ENCODE results near the gene FBXL13.
"Not testable (repeated sequence)": the region's sequence is repeated elsewhere in the genome, so short reads cannot be mapped to it uniquely, and the experiment has no call there.

Gene FBXL13

DNA sequence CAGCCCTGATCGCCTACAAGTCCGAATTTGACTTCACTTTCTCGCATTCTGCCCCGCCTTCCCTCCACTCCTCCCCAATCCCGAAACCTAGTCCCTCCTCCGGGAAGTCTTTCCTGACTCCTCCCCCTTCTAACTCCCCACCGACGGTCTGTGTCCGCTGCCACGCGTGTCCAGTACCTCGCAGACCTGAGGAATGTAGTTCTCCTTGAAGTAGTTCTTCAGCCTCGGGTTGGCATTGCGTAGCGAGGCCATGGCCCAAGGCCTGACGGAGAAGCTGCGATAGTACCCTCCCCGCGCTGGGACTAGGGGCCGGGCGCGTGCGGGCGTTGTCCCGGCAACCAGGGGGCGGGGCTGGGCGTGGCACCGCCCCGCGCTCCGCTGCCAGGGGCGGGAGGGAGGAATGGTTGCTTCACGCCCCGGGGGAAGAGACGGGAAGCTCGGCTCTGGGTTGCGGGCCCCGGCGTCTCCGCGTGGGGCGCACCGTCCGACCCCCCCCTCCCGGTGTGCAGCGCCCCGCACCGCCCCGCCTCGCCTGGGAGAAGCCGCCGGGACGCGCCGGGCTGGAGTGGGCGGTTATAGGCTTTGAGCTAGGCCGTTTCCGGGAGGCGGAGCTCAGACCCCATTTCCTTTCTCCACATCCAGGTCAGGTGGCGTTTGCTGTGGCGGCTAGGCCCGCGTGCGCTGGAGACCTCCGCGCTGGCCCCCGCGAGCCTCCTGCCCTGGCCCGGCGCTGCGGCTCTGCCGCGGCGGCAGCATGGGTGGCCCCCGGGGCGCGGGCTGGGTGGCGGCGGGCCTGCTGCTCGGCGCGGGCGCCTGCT lies at the start of gene FBXL13, which contains the start of gene ARMC10:
TSS of gene FBXL13 (minus strand) at position 278 of the 818 bp plus-strand sequence.
TSS of gene ARMC10 (plus strand) at position 622 of the 818 bp plus-strand sequence. CDS start at position 755, 133 bp downstream.
- ATAC-seq, result peak; percentile 83 to 84

DNA sequence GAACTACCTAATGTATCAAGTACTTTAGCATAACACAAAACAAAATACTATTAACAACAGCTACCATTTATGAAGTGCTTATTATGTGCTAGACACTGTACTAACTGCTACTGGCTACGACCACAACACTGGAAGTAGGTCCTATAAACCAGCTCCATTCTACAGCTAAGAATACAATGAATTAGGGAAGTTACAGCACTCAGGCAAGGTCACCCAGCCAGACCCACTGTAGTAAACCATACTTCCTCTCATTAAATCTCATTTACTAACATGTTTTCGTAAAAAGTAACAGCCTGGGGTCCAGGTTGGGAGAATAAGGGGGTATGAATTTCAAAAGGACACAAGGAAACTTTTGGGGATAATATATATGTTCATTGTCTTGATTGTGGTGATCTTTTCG lies 48.9 kb upstream of the FBXL13 start:
- ATAC-seq, result no peak

DNA sequence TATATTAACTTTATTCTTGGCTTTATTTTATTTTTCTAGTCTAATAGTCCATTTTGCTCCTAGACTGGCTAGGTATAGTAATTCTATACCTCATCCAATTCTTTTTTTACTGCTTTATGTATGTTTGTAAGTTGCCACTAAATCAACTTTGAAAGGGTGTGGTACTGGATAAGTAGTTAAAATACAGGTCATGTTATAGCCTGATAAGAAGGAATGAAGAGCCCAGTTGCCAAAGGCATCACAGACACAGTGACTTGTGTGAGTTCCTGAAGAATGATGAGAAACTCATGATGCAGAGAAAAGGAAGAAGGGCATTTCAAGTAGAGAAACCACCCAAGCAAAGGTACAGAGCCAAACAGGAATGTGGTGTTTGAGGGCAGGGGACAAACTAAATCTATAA lies 47.0 kb upstream of the FBXL13 start:
- no peak for ATAC-seq

DNA sequence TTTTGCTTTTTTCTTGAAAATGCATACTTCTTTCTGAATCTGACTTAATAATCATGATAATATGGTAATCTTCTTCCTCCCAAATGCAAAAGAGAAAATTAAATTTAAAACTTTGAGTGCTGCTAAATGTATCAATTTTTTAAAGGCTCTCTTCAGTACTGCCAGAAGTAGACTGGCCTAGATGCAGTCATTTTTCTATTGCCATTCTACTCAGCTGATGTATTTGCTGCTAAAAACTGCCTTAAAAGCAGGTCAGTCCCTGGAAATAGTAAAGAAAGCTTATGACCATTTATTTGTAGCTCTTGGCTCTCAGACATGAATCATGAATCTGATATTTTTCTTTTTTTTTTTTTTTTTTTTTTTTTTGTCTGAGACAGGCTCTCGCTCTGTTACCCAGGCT lies 45.8 kb upstream of the FBXL13 start:
- no peak for ATAC-seq

DNA sequence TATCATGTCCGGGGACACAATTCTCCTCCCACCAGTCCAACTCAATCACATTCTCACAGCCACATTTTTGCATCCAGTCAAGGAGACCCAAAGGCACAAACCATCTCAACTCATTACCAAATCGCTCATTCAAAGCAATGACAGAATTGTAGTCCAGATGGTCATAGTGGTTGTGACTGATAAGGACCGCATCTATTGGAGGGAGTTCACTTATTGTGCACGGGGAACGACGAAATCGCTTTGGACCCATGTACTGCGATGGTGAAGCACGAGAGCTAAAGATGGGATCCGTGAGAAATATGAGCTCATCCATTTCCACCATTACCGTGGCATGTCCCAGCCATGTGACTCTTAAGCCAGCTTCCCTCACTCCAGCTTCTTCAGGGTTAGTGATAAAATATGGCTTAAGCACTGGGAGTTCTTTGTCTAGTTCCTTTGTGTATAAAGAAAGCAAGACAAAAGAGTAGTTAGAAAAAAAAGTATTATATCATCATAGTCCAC lies 45.2 kb upstream of the FBXL13 start:
- ATAC-seq, result no peak

DNA sequence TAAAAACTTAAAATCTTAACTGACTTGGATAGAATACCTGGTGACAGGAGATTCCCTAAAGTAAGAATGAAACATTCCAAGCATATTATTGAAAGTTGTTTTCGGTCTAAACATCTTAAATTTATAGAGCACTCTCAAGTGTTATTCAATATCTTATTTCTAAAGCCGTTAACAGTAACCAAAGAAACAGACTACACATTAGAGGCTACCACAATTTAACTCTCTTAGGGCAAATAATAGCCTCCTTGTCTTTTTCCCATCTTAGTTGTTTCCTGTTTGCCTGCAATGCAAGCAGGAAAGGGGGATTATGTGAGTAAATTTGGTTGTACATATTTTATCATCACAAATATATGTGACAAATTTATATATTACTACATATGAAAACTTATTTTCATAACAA lies 42.9 kb upstream of the FBXL13 start:
- no peak for ATAC-seq

DNA sequence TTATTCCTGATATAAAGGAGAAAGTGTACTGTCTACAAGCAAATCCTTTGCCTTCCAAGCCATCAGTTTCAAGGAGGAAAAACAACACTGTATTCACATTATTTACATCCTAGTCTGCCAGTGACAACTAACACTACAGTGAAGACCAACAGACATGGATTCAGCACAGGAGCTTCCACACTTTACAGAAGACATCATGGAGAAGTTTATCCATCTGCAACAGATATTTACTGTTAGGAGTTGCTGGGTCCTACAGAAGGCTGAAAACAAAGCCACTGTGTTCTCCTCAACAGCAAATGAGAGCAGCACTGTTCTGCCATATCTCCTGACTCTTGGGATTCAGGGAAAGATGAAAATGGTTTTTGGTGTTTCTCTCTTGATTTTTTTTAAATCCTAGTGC lies 42.4 kb upstream of the FBXL13 start:
- no peak for ATAC-seq

DNA sequence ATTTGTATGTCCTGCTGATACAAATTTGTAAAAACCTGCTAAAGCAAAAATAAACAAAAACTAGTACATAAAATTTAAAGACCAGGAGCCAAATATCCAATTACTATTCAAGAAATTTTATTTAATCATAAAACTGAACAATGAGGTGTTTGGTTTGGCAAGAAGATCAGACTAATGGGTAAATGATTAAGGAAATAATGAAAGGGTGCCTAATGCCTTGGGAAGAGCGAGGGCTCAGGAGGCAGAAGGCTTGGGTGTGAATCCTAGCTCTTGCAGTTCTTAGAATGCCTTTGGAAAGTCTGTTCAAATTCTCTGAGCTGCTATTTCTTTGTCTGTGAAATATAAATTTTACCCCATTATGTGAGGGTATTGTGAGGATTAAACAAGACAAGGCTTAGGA lies 41.9 kb upstream of the FBXL13 start:
- no peak for ATAC-seq

DNA sequence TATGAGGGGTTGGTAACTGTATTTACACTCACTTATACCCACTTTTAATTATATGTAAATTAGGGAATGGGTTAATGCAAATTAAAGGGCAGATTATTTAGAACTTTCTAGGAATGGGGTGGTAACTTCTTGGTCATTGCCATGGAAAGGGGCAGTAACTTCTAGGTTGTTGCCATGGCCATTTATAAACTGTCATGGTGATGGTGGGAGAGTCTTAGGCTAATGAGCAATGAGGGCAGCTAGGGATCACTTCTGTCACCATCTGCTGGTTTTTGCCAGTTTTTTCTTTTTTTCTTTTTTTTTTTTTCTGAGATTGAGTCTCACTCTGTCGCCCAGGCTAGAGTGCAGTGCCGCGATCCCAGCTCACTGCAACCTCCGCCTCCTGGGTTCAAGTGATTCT lies 41.2 kb upstream of the FBXL13 start:
- no peak for ATAC-seq

DNA sequence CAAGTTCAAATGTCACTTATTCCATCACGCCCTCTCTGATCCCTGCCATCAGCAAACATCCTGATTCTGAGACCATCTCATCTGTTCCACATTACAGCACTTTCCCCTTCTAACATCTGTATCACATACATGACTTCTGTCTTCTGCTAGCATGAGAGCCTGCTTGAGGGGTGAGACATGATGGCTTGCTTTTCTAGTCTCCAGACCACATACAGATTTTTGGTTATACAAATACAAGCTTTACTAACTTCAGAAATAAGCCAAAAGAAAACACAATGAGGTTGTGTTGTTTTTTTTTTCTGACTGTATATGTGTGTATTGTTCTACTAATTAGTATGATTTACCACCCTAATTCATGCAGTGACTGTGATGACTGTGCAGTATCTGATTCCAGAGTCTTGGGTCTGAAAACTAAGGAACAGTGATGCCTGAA lies 40.0 kb upstream of the FBXL13 start:
- ATAC-seq, result no peak

DNA sequence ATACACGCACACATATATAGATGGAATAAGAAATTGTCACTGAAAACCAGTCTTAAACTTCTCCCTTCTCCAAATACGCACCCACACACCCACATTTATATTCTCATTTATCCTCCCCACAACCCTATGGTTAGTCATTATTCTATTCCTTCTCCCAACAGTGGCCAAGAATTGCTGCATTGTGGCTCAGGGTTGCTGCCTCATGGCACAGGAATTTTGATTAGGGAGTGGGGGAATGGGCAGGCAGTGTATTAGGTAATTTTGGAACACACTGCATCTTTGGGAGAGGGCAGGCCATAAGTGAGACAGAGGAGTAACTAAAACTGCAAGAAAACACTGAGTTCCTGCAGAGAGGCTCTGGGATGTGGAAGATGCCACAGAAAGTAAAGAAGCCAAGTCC lies 38.6 kb upstream of the FBXL13 start:
- ATAC-seq, result no peak

DNA sequence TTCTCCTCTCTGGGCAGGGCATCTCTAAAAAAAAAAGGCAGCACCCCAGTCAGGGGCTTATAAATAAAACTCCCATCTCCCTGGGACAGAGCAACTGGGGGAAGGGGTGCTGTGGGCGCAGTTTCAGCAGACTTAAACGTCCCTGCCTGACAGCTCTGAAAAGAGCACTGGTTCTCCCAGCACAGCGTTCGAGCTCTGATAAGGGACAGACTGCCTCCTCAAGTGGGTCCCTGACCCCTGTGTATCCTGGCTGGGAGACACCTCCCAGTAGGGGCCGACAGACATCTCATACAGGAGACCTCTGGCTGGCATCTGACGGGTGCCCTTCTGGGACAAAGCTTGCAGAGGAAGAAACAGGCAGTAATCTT lies 32.1 kb upstream of the FBXL13 start:
- ATAC-seq, result not testable (repeated sequence)

DNA sequence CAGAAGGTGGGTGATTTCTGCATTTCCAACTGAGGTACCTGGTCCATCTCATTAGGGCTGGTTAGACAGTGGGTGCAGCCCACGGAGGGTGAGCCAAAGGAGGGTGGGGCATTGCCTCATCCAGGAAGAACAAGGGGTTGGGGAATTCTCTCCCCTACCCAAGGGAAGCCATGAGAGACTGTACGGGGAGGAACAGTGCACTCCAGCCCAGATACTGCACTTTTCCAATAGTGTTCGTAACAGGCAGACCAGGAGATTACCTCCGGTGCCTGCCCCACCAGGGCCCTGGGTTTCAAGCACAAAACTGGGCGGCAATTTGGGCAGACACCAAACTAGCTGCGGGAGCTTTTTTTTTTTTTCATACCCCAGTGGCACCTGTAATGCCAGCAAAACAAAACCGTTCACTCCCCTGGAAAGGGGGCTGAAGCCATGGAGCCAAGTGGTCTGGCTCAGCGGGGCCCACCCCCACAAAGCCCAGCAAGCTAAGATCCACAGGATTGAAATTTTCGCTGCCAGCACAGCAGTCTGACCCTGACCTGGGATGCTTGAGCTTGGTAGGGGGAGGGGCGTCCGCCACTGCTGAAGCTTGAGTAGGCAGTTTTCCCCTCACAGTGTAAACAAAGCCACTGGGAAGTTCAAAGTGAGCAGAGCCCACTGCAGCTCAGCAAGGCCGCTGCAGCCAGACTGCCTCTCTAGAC lies 31.6 kb upstream of the FBXL13 start:
- ATAC-seq, result no peak

DNA sequence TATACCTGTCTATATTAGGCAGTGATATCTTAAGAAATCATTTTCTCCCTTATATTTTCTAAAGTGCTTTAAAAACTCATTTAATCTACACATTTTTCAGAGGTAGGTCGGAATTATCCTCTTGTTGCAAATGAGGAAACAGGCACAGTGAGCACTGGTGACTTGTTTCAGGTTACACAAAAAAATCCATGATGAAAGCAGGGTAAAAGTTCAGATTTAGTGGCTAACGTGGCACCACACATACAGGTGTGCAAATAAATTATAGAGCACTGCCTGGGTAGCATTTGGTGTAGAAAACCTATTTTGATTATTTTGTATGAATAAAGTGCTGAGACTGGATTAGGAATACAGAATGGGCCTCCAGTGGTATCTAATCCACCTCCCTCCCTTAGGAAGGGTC lies 26.9 kb upstream of the FBXL13 start:
- no peak for ATAC-seq

DNA sequence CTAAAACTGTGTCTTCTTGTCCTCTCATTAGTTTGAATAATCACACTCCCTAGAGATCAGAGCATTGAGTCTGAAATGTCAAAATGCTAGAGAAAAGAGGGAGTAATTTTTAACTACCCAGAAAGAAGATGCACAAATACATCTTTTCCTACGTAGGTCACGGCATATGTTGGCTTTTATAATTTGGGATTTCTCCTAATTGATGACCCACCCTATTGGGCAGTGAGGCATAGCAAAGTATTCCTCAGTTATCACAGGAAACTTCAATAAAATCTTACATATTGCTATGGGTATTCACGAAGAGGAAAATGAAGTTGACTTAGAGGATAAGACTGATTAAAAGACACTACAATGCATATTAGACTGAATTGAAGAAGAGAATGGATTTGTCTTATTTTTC lies 25.8 kb upstream of the FBXL13 start:
- ATAC-seq, result no peak

DNA sequence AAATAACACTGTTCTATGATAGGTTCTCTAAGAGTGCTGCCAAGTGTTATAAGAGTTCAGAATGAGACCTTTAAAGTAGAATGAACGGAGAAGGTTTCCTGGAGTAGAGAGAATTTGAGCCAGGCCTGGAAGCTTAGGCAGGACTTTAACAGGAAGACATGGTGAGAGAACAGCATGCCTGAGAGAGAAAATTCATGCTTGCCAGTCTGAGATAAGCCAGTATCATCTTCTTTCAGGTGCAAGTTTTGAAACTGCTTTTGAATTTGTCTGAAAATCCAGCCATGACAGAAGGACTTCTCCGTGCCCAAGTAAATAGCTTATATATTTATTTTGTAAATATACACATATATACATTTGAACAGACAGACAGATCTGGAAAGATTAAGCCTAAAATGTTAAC lies 22.4 kb upstream of the FBXL13 start:
- no peak for ATAC-seq

DNA sequence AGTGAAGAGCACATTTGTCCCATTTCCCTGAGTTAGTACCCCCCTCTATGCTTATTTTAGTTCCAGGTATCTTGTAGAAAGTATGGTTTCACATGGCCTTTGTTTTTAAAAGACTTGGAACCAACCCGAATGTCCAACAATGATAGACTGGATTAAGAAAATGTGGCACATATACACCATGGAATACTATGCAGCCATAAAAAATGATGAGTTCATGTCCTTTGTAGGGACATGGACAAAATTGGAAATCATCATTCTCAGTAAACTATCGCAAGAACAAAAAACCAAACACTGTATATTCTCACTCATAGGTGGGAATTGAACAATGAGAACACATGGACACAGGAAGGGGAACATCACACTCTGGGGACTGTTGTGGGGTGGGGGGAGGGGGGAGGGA lies 21.0 kb upstream of the FBXL13 start:
- ATAC-seq, result not testable (repeated sequence)

DNA sequence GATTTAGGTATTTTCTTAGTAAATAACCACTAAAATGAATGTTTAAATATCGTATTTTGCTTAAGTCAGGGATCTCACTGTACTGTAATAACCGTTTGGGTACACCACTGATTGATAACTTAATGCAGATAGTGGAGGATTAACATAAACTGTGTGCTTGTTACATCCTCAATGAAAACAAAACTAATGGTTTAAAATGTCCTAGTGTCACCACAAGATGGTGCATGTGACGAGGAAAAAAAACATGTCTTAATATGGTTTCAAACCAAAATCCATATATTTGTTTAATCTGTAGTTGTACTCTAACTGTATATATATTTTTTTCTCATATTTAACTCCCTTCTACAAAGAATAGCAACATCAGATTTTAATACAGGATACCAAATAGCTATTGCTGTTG lies 19.5 kb upstream of the FBXL13 start:
- no peak for ATAC-seq

DNA sequence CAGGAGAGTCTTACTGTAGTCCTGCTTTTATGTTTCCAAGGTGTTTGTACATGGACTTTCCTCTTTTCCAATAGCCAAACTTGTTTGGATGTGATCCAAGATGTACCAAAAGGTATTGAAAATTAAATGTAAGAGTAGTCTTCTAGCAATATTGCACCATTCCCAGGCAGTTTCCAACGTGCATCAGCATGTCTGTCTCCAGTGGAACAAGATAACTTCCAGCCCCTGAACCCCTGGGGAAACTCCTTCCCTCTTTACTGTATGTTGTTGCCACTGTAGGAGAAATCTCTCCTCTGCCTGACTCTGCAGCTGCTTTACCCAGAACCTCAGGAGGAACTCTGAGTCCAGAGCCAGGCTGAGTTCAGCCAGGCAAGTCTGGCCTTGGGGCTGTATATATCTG lies 18.8 kb upstream of the FBXL13 start:
- no peak for ATAC-seq

DNA sequence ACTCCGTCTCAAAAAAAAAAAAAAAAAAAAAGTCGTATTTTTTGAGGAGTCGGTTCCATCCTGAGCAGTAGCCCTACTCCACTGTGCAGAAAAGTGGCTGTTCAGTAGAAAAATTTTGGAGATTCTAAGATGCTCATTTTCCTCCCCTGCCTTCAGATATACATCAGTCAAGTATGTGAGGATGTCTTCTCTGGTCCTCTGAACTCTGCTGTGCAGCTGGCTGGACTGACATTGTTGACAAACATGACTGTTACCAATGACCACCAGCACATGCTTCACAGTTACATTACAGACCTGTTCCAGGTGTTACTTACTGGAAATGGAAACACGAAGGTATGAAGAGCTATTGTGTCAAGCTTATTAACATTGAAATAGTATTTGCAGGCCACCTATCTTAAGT lies 17.7 kb upstream of the FBXL13 start:
- not testable (repeated sequence) for ATAC-seq

DNA sequence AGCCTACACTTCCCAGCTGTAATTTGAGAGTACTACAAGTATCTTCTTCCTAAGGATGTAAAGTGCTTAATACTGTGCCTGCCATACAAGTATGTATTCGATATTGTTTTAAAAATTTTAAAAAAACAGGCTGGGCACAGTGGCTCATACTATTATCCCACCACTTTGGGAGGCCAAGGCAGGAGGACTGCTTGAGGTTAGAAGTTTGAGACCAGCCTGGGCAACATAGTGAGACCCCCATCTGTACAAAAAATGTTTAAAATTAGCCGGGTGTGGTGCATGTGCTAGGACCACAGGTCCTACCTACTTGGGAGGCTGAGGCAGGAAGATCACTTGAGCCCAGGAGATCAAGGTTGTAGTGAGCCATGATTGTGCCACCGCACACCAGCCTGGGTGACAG lies 8.6 kb upstream of the FBXL13 start:
- ATAC-seq, result no peak

DNA sequence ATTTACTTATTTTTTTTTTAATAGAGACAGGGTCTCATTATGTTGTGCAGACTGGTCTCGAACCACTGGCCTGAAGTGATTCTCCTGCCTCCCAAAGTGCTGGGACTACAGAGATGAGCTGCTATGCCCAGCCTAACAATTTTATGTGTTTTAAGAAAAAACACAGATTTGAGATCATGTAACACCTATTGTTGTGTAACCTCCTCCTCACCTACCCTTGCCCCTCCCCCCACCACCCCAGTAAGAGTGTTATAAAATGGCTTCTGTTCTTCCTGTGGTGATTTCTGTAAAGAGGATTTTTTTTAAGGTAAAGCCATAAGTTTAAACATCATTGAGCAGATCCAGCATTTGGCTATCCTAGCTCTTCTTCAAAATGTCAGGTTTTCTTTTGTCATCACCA lies 7.9 kb upstream of the FBXL13 start:
- ATAC-seq, result no peak

DNA sequence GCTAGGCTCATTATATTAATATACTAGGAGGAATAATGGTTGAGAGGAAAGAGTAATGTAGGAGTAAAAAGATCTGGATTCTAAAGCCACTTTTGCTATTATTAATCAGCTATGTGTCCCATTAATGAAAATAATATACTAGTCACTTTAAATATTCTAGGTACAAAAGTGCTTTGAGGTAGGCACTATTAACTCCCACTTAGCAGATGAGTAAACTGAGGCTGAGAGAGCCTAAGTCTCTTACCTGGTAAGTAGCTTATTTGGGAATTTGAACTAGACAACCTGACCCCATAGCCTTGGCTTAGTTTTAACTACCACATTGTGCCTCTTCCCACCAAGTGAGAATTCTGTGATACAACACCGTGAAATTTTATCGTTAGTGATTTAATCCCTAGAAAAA lies 6.3 kb upstream of the FBXL13 start:
- no peak for ATAC-seq

DNA sequence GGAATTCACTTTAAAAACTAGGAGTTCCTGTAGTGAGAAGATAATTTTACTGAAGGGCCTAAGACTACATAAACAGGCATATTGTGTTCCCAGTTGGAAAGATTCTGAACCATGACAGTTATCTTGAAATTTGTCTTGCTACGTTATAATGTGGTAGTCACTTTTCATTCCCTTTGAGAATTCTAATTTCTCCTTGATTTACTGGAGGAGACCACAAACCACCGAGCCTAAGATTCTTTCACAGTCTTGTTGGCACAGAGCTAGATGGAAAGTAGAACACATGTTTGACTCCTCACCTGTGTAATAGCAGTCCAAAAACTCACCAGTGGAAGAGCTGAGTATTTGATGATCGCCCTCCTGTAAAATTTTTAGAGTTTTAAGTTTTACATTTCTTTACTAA lies 5.2 kb upstream of the FBXL13 start:
- ATAC-seq, result no peak

All from activated CD4-positive, CD25-positive, alpha-beta regulatory T cell treated with anti-CD3 and anti-CD28 coated beads, Interleukin-2, amount 50 U/mL, for 24 hours (primary cell).